HG03442 (cell line): Measurements from ENCODE around the gene DDI2.
"Not testable (repeated sequence)": the region's sequence is repeated elsewhere in the genome, so short reads cannot be mapped to it uniquely, and the experiment has no call there.

ENCODE experiments used
- ATAC-seq: cut with Tn5 transposase; IDR thresholded peaks from one replicate; pipeline ENCODE4 v1.9.1; 2021; ENCODE audit warnings: mild to moderate bottlenecking, moderate library complexity; ENCODE audit not compliant: unreplicated experiment

Gene DDI2

GRCh38 chr1:15676688-15677661 lies 59.7 kb downstream of the DDI2 start:
- ATAC-seq = no peak

- no peak for ATAC-seq
Measured at GRCh38 chr1:15678578-15678977, 61.3 kb downstream of the DDI2 start.

GRCh38 chr1:15680131-15680530 lies 62.9 kb downstream of the DDI2 start:
- no peak for ATAC-seq

GRCh38 chr1:15680561-15681348 lies 63.5 kb downstream of the DDI2 start:
- ATAC-seq = no peak

- no peak for ATAC-seq
Measured at GRCh38 chr1:15681349-15682292, 64.4 kb downstream of the DDI2 start.

GRCh38 chr1:15682936-15683341 lies 65.7 kb downstream of the DDI2 start:
- ATAC-seq = no peak

GRCh38 chr1:15683345-15684039 lies 66.2 kb downstream of the DDI2 start:
- ATAC-seq = no peak

- ATAC-seq = no peak
Measured at GRCh38 chr1:15684042-15684461, 66.8 kb downstream of the DDI2 start, which contains the start of gene PLEKHM2. PLEKHM2 (plus strand) TSS chr1:15684320; CDS start chr1:15684559, 239 bp downstream.

GRCh38 chr1:15684468-15685291 lies 67.4 kb downstream of the DDI2 start:
- ATAC-seq = no peak

- ATAC-seq = no peak
Measured at GRCh38 chr1:15685820-15686219, 68.6 kb downstream of the DDI2 start.

GRCh38 chr1:15687446-15687845 lies 70.2 kb downstream of the DDI2 start:
- no peak for ATAC-seq

- no peak for ATAC-seq
Measured at GRCh38 chr1:15690317-15690716, 73.1 kb downstream of the DDI2 start.

GRCh38 chr1:15691434-15692032 lies 74.3 kb downstream of the DDI2 start:
- ATAC-seq = no peak

GRCh38 chr1:15692121-15692682 lies 74.9 kb downstream of the DDI2 start:
- ATAC-seq = no peak

GRCh38 chr1:15693371-15693770 lies 76.1 kb downstream of the DDI2 start:
- ATAC-seq = no peak

GRCh38 chr1:15696956-15697521 lies 79.8 kb downstream of the DDI2 start:
- ATAC-seq = peak; percentile 89

GRCh38 chr1:15698201-15698600 lies 80.9 kb downstream of the DDI2 start:
- ATAC-seq = no peak

GRCh38 chr1:15699321-15699720 lies 82.1 kb downstream of the DDI2 start:
- not testable (repeated sequence) for ATAC-seq
